Stimulated activated CD4-positive, alpha-beta T cell treated with anti-CD3 and anti-CD28 coated beads, Interleukin-12 subunit alpha, Interleukin-12 subunit beta, amount 100 ng/mL, for 48 hours (primary cell): ENCODE results near the gene RAB39A.

Experiments
- DNase-seq, 3 donors: peaks; one replicate each; pipeline ENCODE4 v3.0.0-alpha.2; 2020; ENCODE audit warnings: low read depth in 2 of 3, low spot score in 1 of 3

Gene RAB39A

GRCh38 chr11:107961480-107961879 lies 33.2 kb downstream of the RAB39A start:
- DNase-seq: no peak

GRCh38 chr11:107962181-107962580 lies 33.9 kb downstream of the RAB39A start:
- DNase-seq: no peak

- DNase-seq: no peak
Measured at GRCh38 chr11:107963091-107963490, 34.8 kb downstream of the RAB39A start.

- DNase-seq: no peak
Measured at GRCh38 chr11:107969219-107969618, 41.0 kb downstream of the RAB39A start.

GRCh38 chr11:107970049-107970448 lies 41.8 kb downstream of the RAB39A start:
- DNase-seq: no peak

GRCh38 chr11:107973641-107974040 lies 45.4 kb downstream of the RAB39A start:
- DNase-seq: no peak

GRCh38 chr11:107988397-107989158 lies 60.3 kb downstream of the RAB39A start:
- no peak for DNase-seq

GRCh38 chr11:107991868-107992414 lies 63.7 kb downstream of the RAB39A start:
- DNase-seq: no peak

- DNase-seq: no peak
Measured at GRCh38 chr11:107996006-107996776, 67.9 kb downstream of the RAB39A start.

- no peak for DNase-seq
Measured at GRCh38 chr11:107998761-107999160, 70.5 kb downstream of the RAB39A start.

- DNase-seq: peak in 1 of 3 donors; percentile 27
Measured at GRCh38 chr11:107999759-108000455, 71.7 kb downstream of the RAB39A start.

GRCh38 chr11:108002476-108002875 lies 74.2 kb downstream of the RAB39A start:
- DNase-seq: no peak

- no peak for DNase-seq
Measured at GRCh38 chr11:108003623-108004022, 75.4 kb downstream of the RAB39A start.

GRCh38 chr11:108007819-108008218 lies 79.6 kb downstream of the RAB39A start:
- DNase-seq: no peak

GRCh38 chr11:108008656-108009496 lies 80.6 kb downstream of the RAB39A start, which contains the start of gene CUL5:
Gene CUL5 (plus strand): TSS chr11:108008898. CDS start chr11:108009349, 451 bp downstream.
- DNase-seq: peak; percentile 81 to 87 (median 82)

GRCh38 chr11:108009497-108010370 lies 81.5 kb downstream of the RAB39A start:
- no peak for DNase-seq

- DNase-seq: no peak
Measured at GRCh38 chr11:108012139-108012725, 84.0 kb downstream of the RAB39A start.
